GM21786 (cell line): ENCODE measurements around the gene PLBD1.

Source experiments
- ATAC-seq: cut with Tn5 transposase; IDR thresholded peaks from one replicate; pipeline ENCODE4 v1.9.1; 2021; ENCODE audit not compliant: unreplicated experiment

PLBD1 gene, protein sequence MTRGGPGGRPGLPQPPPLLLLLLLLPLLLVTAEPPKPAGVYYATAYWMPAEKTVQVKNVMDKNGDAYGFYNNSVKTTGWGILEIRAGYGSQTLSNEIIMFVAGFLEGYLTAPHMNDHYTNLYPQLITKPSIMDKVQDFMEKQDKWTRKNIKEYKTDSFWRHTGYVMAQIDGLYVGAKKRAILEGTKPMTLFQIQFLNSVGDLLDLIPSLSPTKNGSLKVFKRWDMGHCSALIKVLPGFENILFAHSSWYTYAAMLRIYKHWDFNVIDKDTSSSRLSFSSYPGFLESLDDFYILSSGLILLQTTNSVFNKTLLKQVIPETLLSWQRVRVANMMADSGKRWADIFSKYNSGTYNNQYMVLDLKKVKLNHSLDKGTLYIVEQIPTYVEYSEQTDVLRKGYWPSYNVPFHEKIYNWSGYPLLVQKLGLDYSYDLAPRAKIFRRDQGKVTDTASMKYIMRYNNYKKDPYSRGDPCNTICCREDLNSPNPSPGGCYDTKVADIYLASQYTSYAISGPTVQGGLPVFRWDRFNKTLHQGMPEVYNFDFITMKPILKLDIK

DNA sequence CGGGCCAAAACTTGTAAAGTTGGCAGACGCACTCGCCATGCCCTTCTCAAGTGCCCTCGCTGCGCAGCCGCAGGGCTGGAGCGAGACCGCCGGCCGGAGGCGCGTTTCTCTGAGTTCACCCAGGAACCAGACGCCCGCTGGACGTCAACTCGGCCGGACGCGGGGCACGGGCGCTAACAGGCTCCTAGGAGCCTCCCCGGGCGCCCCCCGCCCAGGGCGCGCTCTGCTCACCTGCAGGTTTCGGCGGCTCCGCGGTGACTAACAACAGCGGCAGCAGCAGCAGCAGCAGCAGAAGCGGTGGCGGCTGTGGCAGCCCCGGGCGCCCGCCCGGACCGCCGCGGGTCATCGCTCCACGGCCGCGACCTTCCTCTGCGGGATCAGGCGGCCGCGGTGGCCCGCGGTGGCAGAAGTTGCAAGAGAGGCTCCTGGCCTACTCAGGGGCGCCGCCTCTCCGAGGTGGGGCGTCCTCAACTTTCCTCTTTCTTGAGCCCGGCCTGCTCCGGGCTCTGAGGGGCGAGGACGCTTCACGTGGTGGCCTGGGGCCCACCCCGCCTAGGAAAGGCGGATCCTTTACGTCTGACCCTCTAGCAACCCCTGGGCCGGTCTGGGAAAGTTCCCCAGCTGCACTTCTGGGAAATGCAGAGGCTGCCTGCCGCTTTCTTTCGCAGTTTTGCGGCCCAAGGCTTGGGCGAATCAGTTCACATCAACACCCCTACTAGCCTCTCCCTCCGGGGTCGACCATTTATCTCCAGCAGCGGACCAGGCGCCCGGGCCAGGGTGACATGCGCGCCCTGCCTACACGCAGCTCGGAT is at the start of gene PLBD1:
PLBD1 (minus strand) TSS at position 533 of the 812 bp plus-strand sequence; CDS start at position 346, 187 bp downstream.
- ATAC-seq, result peak; percentile 54

DNA sequence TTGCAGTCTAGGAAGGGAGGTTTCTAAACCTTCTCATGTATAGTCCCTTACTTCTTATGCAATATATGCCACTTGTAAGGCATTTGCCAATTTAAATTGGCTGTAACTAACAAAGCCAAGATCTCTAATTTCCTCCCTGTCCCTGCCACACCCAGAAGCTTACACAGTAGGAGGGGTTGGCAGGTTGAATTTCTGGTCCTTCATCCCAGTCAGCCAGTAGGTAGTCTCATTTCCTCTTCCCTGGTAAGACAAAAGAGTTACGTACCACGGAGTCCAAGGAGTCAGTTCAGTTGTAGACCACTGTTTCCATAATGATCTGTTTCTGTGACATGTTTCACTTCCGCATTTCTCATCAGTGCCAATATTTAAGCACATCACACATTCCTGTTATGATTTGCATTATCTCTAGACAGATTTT is 47.0 kb upstream of the PLBD1 start:
- peak; percentile 44 for ATAC-seq

DNA sequence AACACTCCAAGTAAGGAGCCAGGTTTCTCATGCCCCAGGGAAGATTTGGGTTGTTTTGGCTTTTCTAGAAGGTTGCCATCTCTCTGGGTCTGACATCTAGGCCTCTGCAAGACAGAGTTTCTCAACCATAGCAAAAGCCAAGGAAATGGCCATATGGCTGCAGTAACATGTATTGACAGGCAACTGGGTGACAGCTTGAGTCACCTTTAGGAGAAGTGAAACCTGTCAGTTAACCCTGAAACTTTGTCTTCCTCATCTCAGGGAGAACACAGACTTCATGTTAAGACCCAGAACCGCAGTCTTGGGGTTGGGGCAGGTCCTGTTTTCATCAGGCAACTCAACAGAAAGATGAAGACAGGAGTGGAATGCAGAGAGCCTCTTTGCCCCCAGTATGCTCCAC is 46.0 kb upstream of the PLBD1 start:
- ATAC-seq, result peak; percentile 95

DNA sequence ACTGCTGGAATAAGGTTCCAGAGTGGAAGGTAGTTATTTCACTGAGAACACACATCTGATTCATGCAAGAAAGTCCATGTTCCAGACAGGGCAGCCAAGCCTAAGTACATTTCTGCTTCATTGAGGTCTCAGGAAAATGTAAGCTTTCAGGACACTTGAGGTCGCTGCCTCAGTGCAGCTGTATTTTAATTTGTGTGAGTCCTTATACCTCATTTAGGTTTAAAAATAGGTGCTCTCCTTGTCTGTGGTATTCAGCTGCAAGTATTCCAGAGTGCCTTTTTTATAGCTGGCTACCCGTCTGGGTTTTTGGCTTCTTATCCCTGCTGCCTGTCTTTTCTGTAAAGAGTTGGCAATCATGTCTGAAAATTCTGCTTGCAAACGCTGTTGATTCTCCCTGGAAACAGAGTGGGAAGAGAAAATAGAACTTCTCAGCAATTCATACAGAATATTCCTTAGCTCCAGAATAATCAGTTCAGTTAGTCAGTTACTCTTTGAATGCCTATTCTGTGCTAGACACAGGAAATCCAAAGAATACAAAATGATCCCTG is 45.3 kb upstream of the PLBD1 start:
- no peak for ATAC-seq

DNA sequence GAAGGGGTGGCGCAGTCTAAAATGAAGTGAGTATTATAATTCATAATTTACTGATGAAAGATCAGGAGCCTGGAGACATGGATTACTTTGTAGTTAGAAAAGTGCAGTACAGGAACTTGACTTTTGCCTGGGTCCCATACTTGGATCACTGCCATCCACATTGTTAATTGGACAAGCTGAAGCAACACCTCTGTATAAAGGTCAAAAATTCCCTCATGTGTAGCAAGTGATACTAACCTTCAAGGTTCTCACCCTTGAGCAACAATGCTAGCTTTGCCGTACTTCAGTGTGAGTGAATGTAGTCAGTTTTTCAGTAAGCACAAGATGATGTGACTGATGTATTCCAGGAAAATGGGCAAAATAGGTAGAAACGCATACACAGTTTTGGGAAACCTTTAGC is 44.6 kb upstream of the PLBD1 start:
- ATAC-seq, result no peak

DNA sequence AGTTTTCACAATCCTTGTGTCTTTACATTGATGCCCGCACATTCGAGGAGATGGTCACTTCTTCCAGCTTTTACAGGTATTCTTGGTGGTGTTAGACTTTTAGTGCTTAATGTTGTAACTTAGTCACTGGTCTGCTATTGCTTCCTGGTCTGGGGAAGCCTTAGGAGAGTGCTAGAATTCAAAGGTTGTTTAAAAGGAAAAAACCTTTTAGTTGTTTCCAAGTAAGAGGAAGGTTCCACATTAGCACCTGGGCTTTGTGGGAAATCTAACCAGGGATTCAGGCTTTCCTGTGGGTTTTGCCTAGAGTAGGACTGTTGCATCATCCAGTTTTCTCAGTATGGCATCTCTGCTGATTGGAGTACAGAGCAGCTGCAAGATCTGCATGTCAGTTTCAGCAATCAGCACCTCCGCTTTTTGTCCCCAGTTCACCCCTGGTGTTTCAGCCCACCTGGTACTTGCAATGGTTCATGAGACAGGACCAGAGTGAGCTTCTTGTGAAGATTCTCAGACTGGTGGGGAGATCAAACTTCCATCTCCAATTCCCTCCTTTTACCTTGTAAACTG is 44.0 kb upstream of the PLBD1 start:
- ATAC-seq, result no peak

DNA sequence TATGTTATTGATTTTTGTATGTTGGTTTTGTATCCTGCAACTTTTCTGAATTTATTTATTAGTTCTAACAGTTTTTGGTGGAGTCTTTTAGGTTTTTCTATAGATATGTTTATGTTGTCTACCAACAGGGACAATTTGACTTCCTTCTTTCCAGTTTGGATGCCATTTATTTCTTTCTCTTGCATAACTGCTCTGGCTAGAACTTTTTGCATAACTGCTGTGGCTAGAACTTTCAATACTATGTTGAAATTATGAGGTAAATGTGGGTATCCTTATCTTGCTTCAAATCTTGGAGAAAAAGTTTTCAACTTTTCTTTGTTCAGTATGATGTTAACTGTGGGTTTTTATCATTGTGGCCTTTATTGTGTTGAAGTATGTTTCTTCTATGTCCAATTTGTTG is 39.9 kb upstream of the PLBD1 start:
- no peak for ATAC-seq

DNA sequence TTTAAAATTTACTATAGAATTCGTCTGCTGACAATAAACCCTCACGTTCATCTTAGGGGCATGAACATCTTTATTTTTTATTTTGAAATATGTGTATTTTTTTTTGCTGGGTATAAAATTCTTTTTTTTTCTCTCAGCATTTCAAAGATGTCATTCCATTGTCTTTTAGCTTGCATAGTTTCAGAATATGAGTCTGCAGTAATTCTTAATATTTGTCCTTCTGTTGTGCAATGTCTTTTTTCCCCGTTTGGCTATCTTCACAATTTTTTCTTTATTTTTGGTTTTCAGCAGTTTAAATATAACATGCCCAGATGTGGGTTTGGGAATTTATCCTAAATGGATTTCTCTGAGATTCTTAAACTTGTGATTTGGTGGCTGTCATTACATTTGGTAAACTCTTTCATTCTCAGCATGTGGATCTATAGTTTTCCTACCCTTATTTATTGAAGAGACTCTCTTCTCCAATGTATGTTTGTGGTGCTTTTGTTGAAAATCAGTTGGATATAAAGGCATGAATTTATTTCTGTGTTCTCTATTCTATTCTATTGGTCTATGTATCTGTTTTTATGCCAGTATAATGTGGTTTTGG is 37.8 kb upstream of the PLBD1 start:
- ATAC-seq, result no peak

DNA sequence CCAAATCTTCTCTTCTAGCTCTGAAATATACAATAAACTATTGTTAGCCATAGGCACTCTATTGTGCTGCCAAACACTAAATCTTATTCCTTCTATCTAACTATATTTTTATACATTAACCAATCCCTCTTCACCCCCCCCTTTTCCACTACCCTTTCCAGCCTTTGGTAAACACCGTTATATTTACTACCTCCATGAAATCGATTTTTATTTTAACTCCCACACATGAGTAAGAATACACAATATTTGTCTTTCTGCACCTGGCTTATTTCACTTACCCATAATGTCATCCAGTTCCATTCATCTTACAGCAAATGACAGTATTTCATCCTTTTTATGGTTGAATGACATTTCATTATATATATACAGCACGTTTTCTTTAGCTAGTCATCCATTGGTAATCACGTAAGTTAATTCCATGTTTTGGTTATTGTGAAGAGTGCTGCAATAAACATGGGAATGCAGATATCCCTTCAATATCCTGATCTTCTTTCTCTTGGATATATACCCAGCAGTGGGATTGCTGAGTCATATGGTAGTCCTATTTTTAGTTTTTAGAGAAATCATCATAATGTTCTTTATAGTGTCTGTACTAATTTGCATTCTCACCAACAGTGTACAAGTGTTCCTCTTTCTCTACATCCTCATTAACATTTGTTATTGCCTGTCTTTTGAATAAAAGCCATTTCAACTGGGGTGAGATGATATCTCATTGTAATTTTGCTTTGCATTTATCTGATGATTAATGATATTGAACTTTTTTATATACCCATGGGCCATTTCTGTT is 34.2 kb upstream of the PLBD1 start:
- ATAC-seq, result no peak

DNA sequence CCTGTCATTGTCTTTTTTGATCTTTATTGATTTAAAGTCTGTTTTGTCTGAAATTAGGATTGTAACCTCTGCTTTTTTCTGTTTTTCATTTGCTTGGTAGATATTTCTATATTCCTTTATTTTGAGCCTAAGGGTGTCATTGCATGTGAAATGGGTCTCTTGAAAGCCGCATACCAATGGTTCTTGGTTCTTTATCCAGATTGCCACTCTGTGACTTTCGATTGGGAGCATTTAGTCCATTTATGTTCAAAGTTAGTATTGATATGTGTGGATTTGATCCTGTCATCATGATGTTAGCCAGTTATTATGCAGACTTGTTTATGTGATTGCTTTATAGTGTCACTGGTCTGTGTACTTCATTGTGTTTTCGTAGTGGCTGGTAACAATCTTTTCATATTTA is 29.8 kb upstream of the PLBD1 start:
- ATAC-seq, result no peak

DNA sequence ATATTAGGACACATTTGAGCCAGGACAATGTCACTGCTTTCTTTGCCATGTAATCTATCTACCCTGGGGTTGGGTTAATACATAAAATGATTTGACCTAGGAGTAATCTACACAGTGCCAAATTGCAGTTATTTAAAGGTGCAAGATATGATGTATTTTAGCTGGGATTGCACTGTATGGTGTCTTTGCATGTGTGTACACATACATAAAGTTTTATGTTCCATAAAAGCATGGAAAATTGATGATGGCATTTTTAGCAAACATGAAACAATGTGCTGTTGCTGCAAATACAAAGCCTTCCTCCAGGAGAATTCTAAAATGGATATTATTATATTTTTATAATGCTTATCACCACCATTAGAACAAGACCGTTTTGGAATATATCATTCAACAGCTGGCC is 24.0 kb upstream of the PLBD1 start:
- no peak for ATAC-seq

DNA sequence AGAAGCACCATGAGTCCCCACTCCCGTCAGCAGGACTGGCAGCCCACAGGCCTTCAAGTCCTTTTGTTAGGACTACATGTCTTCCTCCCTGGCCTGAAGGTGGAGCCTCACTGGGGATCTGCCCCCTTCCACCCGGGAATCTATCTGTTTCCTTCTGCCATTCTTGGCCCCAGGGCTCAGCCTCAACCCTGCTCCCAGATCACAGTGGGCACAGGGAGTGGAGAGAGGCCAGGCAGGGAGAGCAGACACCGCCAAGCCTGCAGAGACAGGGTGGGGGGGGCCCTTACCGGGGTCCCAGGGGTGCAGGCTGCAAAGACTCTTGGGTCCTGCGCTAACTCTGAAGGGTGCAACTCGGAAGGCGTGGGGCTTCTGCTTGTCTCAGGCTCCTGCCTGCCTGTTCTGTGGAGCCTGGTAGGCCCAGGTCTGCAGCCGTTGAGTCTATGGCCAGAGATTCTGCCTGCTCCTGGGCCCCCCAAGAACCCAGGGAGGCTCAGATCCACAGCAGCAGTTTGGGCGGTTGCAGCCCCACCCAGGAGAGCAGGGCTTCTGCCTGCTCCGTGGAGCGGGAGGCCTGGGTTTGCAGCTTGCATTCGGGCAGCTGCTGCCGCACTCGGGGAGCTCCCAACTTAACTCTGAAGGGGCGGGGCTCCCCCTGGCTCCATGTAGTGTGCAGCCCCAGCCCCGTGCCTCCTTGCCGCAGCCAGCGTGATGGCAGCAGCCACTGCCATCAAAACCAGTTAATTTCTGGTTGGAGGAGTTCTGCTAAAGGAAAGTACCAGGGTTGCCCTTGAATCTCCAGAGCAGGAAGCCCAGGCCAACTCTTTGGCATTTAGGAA is 21.7 kb upstream of the PLBD1 start:
- no peak for ATAC-seq

DNA sequence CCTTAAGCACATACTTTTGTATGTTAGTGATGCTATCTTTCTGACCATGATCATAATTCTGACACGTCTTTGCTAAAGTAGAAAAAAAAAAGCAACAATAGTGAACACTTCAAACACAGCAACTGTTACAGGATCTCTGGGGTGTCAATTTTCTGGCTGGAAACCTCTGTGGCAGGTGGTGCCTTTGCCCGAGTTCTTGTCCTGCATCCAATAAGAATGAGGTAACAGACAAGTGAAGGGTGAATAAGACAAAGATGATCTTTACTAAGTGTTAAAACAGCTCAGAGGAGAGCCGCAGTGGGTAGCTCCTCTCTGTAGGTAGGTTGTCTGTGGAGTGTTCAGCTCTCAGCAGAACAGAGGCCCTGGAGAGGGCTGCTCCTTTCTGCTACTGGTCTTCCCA is 20.9 kb upstream of the PLBD1 start:
- ATAC-seq, result no peak

DNA sequence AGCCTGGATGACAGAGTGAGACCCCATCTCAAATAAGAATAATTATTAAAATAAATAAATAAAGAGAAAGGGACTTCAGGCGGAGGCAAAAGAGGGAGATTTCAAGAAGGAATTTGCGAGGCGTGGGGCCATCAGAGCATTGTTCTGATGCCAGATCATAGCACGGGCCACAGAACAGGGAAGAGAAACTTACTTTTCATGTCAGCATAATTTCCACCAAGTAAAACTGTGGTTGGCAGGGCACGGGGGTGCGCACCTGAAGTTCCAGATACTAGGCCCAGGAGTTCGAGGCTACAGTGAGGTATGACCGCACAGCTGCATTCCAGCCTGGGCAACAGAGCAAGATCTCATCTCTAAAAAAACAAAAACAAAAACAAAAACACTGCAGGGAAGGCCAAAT is 11.0 kb upstream of the PLBD1 start:
- no peak for ATAC-seq

DNA sequence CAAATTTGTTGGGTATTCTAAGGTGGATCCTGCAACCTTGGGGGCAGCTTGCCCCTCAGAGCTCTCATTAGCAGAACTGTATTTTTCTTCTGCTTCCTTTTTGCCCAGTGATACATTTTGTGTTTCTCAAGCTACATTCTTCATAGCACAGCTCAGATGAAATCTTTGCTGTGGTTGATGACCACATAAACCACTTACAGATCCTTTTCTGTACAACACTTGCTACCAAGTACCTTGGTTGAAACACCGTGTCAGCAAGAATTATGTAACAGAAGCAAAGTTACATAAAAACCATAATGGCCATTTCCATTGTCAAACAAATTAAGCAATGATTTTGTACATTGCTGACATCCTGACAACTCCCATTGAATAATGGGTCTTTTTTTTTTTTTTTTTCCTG is 9.7 kb upstream of the PLBD1 start:
- peak; percentile 73 for ATAC-seq

DNA sequence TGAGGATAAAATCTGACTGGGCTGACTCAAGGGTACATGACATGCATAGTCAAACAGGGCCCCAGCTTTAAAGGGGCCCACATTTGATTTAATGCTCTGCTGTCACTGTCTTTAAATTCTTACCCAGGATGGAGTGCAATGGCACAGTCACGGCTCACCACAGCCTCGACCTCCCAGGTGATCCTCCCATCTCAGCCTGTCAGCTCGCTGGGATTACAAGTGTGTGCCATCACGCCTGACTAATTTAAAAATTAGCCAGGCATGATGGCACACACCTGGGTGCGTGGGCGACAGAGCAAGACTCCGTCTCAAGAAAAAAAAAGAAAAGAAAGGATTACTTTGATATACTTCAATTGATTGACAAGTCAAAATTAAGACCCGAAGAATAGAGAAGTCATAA is 9.2 kb upstream of the PLBD1 start:
- no peak for ATAC-seq

DNA sequence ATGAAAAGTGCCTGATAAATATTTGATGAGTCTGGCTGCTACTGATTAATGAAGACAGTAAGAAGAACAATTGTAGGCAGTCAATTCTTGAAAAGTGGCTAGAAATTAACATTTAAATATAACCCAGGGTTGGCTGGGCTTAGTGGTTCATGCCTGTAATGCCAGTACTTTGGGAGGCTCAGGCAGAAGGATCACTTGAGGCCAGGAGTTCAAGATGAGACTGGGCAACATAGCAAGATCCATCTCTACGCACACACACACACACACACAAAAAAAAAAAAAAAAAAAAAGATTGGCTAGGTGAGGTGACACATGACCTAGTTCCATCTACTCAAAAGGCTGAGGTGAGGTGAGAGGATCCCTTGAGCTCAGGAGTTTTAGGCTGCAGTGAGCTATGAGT is 7.9 kb upstream of the PLBD1 start:
- ATAC-seq, result no peak

DNA sequence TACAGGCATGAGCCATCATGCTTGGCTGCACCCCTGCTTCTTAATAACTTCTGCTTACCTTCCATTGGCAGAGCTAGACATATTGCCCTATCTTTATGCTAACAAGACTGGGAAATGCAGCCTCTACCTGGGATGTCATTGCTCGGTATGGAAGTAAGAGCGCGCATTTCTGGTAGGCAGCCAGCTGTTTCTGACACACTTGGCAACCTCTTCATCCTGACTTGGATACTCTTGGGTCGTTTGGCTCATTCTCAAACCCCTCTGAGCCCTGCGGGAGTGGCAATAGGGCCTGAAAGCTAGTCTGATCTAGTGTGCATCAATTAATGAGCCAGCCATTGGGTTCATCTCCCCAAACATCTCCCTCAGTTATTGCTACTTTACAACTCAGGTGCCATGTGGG is 5.4 kb upstream of the PLBD1 start:
- no peak for ATAC-seq

DNA sequence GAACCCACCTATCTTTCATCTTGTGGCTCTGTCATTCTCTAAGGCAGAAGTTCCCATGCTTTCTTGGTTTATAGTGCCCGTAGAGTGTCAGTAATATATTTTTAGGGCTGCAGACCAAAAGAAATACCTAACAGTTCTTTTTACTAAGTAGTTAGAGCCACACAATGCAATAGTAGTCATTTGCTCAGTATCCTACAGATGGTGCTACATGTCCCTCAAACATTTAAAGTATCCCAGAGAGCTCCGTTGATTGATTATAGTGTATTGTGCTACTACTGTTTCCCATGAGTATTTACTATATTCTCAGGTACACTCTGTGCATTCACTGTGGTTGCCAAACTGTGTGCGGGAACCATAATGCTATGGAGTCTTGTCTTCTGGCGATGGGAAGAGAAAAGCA is 4.7 kb upstream of the PLBD1 start:
- no peak for ATAC-seq
